Stimulated activated CD8-positive, alpha-beta memory T cell treated with anti-CD3 and anti-CD28 coated beads, Interleukin-2, amount 100 ng/mL, for 48 hours (primary cell): Measurements from ENCODE around the gene GALT.
"Not testable (repeated sequence)": the region's sequence is repeated elsewhere in the genome, so short reads cannot be mapped to it uniquely, and the experiment has no call there.

Experiments
- DNase-seq, 2 donors: peaks; one replicate each; pipeline ENCODE4 v3.0.0-alpha.2; 2020; ENCODE audit warnings: low read depth in 2 of 2

GALT gene

DNA sequence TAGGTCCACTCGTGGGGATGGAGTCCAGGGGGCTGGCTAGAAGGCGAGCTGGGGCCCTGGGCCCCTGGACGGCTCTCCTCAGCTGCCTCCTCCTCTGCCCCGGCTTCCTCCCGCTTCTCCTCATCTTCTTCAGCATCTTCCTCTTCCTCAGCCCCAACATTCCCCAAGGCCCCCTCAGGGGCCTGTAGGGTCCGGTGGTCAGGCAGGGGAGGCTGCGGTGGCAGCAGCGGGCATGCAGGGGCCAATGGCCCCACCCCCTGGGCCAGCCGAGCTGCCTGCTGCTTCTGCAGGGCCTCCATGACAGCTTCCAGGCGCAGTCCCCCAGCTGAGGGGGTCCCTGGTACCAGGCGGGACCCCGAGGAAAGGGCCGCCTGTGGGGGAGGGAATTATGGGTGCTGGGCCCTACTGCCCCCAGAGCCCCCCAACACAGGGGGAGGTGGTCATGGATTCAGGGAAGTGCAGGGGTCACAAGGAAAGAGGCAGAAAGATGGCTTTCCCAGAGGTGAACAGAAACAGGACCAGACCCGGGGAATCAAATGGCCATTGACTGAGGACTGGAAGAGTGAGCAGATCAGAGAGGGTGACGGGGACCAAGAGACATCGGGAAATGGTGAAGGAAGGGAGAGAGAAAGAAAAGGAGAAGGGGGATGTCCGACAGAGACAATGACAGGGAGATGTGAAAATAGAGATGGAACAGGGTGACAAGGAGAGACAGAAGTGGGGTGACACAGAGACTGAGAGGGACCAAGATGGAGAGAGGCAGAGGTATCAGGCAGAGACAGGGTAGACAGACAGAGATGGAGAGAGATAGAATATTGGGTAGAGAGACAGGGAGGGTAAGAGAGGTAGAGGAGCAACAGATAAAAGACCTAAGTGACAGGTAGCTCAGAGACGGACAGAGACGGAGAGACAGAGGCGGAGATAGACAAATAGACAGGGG is 18.5 kb upstream of the GALT start:
- DNase-seq: no peak

DNA sequence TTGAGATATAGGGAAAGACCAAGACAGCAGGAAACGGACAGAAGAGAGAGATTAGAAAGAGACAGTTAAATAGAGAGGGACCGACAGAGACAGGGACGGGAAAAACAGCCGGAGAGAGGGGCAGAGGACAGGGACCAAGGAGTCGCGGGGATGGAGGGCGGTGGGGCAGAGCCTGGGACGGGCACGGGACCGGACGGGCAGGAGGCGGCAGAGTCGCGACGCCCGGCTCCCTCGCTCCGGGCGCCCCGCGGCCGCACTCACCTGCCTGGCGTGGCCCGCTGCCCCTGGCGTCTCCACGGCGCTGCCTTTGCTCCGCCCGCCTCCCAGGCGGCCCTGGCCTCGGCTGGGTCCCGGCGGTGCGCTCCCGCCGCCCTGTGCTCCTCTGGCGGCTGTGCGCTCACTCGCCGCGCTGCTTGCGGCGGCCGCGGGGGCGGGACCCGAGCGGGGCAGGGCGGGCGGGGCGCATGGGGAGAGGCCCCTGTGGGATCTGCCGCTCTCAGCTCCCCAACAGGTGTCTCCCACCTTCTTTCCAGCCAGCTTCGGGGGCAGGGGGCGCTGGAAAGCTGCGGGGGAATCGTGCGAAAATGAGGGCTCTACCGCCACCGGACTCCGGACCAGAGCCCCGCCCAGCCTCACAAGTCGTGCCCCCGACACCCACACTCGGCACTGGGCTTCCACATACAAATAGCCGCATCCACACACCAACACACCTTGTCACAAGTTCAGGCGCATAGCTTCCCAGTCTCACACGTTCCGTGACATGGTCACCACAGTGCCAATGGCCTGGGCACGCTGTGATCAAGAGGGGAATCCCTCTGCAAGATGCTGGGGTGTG is 17.6 kb upstream of the GALT start, which contains the start of gene ARID3C:
TSS of gene ARID3C (minus strand) at position 411 of the 835 bp plus-strand sequence. CDS start 1,052 bp downstream, outside the sequence.
- DNase-seq: peak in 1 of 2 donors; percentile 33

DNA sequence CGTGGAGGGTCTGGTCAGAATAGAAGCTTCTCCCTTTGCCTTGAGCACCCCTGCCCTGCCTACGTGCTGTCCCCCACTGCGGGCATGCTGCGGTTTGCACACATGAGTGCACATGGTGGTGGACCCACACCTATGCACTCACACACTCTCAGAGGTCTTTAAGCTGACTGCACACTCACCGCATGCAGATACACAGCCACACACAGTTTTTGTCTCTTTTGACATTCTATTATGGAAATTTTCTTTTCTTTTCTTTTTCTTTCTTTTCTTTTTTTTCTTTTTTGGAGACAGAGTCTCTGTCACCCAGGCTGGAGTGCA is 17.0 kb upstream of the GALT start:
- DNase-seq: no peak

DNA sequence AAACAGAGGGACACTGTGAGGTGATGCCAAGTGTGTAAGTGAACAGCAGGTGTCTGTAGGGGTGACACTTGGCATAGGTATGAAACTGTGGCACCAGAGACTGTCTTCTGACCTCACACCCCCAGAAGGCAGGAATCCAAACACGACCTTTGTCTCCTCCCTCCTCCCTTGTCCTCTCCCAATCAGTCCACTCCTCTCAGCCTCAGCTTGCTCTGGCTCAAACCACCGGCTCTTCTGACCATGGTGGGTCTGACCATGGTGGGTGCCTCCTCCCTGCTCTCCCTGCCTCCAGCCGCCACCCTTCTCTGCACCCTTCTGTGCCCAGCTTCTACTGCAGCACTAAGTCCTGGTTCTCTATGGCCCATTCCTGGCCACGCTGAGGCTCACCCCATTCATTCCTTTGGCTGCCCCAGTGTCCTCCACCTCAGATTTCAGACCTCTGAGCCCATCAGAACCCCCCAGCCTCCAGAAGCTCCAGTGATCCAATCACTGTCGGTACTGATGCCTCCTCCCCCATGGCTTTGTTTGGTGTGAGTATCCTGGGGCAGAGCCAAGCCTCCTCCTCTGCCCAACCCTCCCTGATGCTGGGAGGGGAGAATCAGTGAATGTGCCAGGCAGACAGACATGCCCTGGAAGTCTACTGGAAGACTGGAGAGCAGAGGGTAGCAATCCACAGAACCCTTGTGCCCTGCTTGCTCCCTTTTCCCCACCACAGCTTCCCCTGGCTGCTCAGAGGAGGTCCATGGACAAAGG is 15.9 kb upstream of the GALT start:
- DNase-seq: no peak

DNA sequence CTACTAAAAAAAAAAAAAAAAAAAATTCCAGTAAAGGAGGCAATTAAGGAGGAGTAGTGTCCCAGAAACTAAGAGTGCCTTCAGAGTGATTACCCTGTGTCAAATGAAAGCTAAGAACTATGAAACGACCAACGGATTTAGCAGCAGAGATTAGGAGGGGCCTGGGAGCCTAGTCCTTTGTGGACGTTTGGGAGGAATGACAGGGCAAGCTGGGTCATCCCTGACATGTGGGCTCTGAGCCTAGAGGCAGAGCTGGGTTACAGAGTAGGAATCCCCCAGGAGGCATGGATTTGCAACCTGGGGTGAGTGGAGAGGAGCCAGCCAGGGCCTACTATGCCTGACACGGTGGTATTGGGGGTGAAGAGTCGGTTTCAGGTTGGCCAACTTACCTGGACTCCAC is 13.3 kb upstream of the GALT start:
- DNase-seq: no peak

DNA sequence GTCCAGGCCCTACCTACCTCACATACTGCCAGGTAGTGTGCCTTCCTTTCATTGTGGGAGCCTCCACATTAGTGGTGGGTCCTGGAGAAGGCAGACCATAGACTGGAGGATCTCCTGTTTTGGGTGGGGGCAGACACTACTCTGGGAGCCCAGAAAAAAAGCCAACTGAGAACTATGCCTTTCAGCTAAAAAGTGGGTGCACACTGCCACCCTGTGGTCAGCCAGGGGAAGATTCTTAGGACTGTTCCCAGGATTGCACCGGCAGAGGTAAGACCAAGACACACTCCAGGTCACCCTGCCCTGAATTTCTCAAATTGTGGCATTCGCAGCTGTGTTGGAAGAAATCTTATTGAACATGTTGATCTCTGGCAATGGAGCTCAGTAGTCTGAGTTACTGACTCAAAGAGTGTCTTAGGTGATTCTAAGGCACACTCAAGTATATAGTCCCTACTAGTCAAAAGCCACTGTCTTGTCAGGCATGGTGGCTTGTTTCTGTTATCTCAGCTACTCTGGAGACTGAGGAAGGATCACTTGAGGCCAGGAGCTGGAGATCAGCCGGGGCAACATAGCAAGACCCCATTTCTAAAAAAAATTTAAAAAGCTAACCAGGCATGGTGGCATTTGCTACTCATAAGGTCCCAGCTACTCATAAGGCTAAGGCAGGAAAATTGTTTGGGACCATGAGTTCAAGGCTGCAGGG is 12.5 kb upstream of the GALT start:
- peak; percentile 47 to 54 for DNase-seq

DNA sequence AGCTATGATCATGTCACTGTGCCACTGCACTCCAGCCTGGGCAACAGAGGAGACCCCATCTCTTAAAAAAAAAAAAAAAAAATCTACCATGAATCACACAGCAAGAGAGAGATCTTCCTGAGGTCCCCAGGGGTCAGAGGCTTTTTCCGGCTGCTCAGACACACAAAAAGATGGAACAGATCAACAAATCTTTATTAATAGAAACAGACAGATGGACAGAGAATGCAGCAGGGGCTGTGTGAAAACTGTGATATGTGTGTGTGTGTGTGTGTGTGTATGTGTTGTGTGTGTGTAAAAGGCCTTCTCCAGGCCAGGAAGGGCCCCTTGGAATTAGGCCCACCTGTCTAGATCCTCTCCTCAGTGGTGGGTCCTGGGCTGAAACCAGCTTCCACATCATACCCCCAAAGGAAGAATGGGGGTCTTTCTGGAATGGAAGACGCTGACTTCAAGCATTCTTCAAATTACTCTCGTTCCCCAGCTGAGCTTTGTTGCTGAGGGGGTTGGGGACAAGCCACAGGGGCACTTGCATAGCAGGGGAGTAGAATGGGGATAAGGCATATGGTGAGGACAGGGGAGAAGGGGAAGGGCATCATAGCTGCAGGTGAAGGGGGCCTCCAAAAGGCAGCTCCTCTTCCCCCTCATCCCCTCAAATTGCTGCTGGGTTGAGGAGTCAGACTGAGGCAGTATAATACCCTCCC is 11.8 kb upstream of the GALT start:
- no peak for DNase-seq

DNA sequence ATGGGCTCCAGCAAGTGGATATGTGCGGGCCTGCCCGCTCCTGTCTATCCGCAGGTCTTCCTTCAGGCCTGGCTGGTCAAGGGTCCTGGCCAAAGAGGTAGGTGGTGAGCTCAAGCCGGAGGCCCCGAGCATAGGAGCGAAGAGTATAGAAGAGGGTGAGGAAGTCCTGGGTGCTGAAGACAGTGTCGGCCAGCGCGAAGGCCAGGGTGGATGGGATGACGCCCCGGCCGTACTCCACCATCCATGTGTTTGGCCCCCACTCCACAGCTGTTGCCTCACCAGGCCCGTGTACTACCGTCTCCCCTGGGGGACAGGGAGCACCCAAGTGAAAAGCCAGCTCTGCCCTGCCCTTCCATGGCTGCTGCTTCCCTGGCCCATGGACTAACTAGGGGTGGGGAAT is 10.9 kb upstream of the GALT start:
- DNase-seq: no peak

DNA sequence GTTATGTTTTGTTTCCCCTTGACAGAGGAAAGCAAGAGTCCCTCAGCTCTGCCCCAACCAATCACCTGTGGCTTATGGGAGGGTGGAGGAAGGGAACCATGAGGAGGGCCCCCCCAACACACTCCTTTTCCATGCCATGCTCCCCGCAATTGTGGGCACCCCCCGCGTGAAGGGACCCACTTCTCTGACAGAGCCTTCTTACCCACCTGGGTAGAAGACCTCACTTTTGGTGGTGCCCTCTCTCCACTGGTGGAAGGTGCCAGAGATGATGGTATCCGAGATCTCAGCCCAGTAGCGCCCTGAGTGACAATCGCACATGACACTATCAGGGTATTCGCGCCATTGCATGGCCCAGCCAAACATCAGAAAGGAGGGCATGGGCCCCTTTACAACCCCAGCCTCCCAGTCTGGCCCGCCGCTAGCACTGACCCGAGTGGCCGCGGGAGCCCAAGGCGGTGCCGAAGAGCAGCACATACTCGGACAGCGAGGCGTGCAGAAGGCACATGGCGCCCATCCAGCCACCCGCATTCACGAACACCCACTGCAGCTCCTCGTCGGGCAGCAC is 9.6 kb upstream of the GALT start:
- no peak for DNase-seq

DNA sequence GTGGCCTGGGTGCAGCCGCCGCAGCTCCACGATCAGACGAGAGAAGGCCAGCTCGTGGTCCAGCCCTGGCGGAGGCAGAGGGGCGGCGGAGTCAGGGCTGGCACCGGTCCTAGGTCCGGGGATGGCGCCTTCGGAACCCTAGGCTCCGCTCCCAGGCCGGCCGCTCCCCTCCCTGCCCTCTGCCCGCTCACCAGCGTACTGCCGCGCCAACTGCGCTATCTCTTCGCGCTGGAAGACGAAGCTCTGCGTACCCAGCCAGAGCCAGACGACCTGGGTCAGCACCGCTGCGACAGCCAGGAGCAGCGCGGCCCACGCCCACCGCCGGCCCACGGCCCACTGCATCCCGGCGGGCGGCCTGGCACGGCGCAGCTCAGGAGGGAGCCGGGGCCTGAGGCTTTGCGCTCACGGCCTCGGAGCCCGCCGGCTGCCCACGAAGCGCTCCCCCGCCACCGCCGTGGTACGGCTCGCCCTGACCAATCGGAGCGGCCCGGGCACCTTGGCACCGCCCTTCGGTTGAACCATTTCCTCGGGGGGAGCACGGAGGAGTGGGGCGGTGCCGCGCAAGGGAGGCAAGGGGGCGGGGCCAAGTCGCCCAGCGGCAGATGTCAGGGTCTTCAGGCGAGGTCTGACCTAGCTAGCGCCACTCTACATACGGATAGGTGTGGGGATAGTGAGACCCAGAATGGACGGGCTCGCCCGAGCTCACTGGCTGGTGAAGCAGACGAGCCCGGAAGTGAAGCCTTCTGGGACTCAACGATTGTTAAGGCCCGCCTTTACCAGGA is 8.9 kb upstream of the GALT start, which contains the start of gene SIGMAR1:
TSS of gene SIGMAR1 (minus strand) at position 432 of the 782 bp plus-strand sequence. CDS start at position 342, 90 bp downstream.
- peak; percentile 90 to 92 for DNase-seq

DNA sequence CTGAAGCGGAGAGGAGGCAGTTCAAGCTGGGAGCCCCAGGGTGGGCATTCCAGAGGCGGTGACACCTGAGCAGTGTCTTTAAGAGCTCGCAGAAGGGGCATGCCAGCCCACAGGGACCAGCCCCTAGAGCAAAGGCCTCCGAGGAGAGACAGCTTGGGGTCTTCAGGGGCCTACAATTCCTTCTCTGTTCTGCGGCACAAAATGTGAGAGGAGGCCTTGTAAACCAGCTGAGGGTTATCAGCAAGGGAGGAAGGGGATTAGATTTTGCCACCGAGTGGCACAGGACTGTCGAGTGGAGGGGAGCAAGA is 8.4 kb upstream of the GALT start:
- DNase-seq: no peak

DNA sequence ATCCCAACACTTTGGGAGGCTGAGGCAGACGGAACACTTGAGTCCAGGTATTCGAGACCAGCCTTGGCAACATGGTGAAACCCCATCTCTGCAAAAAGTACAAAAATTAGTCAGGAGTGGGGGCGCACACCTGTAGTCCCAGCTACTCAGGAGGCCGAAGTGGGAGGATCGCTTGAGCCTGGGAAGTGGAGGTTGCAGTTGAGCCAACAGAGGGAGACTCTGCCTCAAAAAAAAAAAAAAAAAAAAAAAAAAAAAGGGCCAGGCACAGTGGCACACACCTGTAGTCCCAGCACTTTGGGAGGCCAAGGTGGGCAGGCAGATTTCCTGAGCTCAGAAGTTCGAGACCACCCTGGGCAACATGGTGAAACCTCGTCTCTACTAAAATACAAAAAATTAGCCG is 7.2 kb upstream of the GALT start:
- DNase-seq: not testable (repeated sequence)

DNA sequence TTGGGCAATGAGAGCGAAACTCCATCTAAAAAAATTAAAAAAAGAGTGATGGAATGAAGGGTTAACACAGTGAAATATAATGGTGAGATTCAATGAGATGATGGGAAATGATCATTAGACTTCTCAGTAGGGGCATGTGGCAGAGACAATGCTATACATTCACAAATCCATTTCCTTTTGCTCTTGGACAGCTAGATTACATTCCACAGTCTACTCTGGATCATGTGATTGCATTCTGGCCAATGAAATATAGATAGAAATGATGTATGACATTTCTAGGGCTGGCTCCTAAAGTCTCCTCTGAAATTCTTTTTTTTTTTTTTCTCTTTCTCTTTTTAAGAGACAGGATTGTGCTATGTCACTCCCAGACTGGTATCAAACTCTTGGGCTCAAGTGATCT is 3.8 kb upstream of the GALT start:
- DNase-seq: no peak

DNA sequence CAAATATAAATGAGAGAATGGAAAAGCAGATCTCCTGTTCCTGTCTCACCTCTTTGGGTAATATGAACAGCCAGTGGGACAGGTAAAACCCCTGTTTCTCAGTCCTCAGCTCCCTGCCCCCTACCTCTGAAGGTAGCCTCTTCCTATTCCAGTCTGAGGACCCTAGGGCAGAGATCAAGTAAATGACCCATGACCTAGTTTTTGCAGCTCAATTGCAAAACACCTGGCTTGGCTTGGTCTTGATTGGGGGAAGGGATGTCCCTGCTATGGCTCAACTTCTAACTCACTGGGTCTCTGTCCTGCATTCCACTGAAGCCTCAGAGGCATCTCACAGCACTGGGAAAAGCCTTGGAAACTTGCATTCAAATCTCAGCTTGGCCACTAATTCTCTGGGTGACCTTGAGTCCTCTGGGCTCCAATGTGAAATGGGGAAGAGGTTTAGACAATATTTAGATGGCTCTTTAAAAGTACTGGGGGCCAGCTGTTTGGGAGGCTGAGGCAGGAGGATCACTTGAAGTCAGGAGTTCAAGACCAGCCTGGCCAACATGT is 1.6 kb upstream of the GALT start:
- no peak for DNase-seq

DNA sequence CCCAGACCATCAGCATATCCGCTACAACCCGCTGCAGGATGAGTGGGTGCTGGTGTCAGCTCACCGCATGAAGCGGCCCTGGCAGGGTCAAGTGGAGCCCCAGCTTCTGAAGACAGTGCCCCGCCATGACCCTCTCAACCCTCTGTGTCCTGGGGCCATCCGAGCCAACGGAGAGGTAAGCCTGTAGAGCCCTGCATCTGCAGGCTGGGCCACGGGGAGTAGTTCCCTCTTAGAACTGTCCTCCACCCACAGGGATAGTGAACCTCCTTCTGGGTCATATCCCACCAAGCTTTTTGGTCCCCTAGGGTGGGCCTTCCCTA is 569 bp downstream of the GALT start:
- no peak for DNase-seq

DNA sequence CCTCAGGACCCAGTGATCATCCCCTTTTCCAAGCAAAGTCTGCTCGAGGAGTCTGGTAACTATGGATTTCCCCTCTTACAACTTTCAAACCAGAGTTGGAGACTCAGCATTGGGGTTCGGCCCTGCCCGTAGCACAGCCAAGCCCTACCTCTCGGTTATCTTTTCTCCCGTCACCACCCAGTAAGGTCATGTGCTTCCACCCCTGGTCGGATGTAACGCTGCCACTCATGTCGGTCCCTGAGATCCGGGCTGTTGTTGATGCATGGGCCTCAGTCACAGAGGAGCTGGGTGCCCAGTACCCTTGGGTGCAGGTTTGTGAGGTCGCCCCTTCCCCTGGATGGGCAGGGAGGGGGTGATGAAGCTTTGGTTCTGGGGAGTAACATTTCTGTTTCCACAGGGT is 1.2 kb downstream of the GALT start:
- DNase-seq: no peak

DNA sequence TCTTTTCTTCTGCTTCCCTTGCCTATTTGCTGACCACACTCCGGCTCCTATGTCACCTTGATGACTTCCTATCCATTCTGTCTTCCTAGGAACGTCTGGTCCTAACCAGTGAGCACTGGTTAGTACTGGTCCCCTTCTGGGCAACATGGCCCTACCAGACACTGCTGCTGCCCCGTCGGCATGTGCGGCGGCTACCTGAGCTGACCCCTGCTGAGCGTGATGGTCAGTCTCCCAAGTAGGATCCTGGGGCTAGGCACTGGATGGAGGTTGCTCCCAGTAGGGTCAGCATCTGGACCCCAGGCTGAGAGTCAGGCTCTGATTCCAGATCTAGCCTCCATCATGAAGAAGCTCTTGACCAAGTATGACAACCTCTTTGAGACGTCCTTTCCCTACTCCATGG is 2.2 kb downstream of the GALT start:
- DNase-seq: no peak

DNA sequence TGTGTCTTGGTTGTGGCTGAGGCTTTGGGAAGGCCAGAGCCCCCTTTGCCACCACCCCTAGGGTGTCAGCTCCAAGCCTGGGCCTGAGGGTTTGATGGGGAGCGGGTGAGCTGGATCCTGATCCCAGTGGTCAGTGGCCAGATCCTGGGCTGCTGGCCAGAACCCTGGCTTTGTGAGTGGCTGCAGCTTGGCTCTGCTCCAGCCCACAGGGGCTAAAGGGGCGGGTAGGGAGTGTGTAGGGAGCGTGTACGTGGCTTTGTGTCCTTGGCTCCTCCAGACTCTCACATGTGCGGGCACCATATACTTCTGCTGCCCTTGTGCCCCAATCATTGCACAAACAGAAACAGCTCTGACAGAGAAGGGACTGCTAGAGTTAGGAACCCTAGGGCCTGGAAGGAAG is 4.3 kb downstream of the GALT start:
- no peak for DNase-seq

DNA sequence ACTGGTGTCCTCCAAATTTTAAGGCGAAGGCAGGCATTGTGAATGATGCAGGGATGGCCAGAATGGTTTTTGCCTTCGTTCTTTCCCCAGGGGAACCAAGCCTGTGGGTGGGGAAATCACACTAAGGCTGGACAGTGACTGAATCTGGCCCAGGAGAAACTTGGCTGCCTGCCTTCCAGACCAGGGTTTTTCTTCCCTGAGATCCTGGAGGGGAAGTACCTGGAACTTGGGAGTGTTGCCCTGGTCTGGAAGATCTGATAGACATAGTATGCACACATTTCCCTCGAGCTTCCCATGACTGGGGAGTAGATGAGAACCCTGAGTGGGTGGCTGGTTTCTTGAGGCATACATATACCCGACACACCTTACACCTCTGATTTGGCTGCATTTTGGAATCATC is 4.8 kb downstream of the GALT start:
- DNase-seq: no peak
